H1 (cell line): ENCODE data around the gene HDAC9. TPM values are rescaled to one million over a fixed set of nuclear protein-coding genes. Genes with fewer than 3 reads are reported as not detected.

Experiments used
- CTCF ChIA-PET: fragments of 300-600 bp; sonication (Branson Sonifier 250); formaldehyde crosslinking; loops from one replicate; lab custom pipeline; 2021; ENCODE audit not compliant: partially characterized antibody; lab: Charles Lee
- POLR2A ChIA-PET: fragments of 300-600 bp; sonication (Branson Sonifier 250); formaldehyde crosslinking; loops from one replicate; lab custom pipeline; 2021; ENCODE audit warnings: inconsistent platforms; ENCODE audit not compliant: partially characterized antibody; lab: Charles Lee
- DNase-seq, 2 experiments: peaks; one replicate each; pipeline versions ENCODE4 v3.0.0 to v3.0.0-alpha.2; 2010 to 2022; ENCODE audit warnings: low spot score in 2 of 2, low read depth in 1 of 2, mixed read lengths in 1 of 2
- FAIRE-seq: peaks from 2 replicates; lab custom pipeline; 2011; peaks lifted over from hg19 to GRCh38; lab: Jason Lieb, UNC
- H2AFZ ChIP-seq: 2 replicates; pipeline ENCODE4 v1.8.1; 2012; ENCODE audit warnings: low read length, inconsistent platforms
- H2AK5ac ChIP-seq: 2 replicates; pipeline ENCODE4 v1.6.1; 2013; ENCODE audit warnings: low read depth, low read length
- H2BK120ac ChIP-seq: replicated peaks from 2 replicates; pipeline ENCODE3; 2013; ENCODE audit warnings: low read depth, low read length, inconsistent platforms
- H2BK12ac ChIP-seq: 2 replicates; pipeline ENCODE4 v1.6.1; 2013; ENCODE audit warnings: low read depth, low read length
- H2BK15ac ChIP-seq: 2 replicates; pipeline ENCODE4 v1.6.1; 2013; ENCODE audit warnings: low read length
- H2BK20ac ChIP-seq: 2 replicates; pipeline ENCODE4 v1.6.1; 2013; ENCODE audit warnings: low read length
- H2BK5ac ChIP-seq: 2 replicates; pipeline ENCODE4 v1.6.1; 2013; ENCODE audit warnings: low read depth, low read length
- H3K14ac ChIP-seq: 2 replicates; pipeline ENCODE4 v1.6.1; 2013; ENCODE audit warnings: inconsistent platforms; ENCODE audit not compliant: insufficient read length
- H3K18ac ChIP-seq: 2 replicates; pipeline ENCODE4 v1.6.1; 2013; ENCODE audit warnings: low read length; ENCODE audit errors: extremely low read depth
- H3K23ac ChIP-seq: 2 replicates; pipeline ENCODE4 v1.6.1; 2013; ENCODE audit warnings: inconsistent platforms; ENCODE audit not compliant: insufficient read length
- H3K23me2 ChIP-seq: 2 replicates; pipeline ENCODE4 v1.6.1; 2013; ENCODE audit warnings: low read depth, low read length
- H3K27ac ChIP-seq: 2 replicates; pipeline ENCODE4 v1.6.1; 2011; ENCODE audit warnings: low read depth, low read length, inconsistent platforms
- H3K27me3 ChIP-seq, 4 experiments: replicated peaks in 1 of 4; 1 replicate in 1 of 4; 2 replicates in 3 of 4; pipeline versions ENCODE4 v1.6.1 to v1.8.1; 2011 to 2013; ENCODE audit warnings: low read length in 3 of 4, mild to moderate bottlenecking in 3 of 4, inconsistent platforms in 2 of 4, mixed read lengths in 2 of 4, moderate library complexity in 1 of 4; ENCODE audit not compliant: control insufficient read depth in 3 of 4, insufficient read depth in 3 of 4; ENCODE audit errors: extremely low read depth in 1 of 4
- H3K36me3 ChIP-seq, 4 experiments: 2 replicates each; pipeline versions ENCODE4 v1.6.1 to v1.8.1; 2011 to 2013; ENCODE audit warnings: mild to moderate bottlenecking in 4 of 4, low read length in 3 of 4, moderate library complexity in 2 of 4, control low read depth in 1 of 4, inconsistent platforms in 1 of 4; ENCODE audit not compliant: insufficient read depth in 4 of 4, control insufficient read depth in 2 of 4
- H3K4ac ChIP-seq: replicated peaks from 2 replicates; pipeline ENCODE3; 2013; ENCODE audit warnings: low read length, low read depth, mixed read lengths, inconsistent platforms; ENCODE audit not compliant: insufficient read length
- H3K4me1 ChIP-seq, 4 experiments: replicated peaks in 1 of 4; 1 replicate in 1 of 4; 2 replicates in 3 of 4; pipeline versions ENCODE4 v1.6.1 to v1.8.1; 2011 to 2013; ENCODE audit warnings: low read length in 3 of 4, inconsistent platforms in 2 of 4, mixed read lengths in 1 of 4; ENCODE audit not compliant: insufficient read depth in 4 of 4, control insufficient read depth in 3 of 4
- H3K4me2 ChIP-seq, 2 experiments: 2 replicates each; pipeline versions ENCODE4 v1.6.1 to v1.8.1; 2011 to 2013; ENCODE audit warnings: low read depth in 2 of 2, low read length in 2 of 2, control low read depth in 1 of 2, inconsistent platforms in 1 of 2, mild to moderate bottlenecking in 1 of 2; ENCODE audit not compliant: insufficient read depth in 1 of 2
- H3K4me3 ChIP-seq, 4 experiments: fragments of 200-600, 300-600 bp in 1 of 4; sonication (generic), shearing (Covaris generic), sonication (Bioruptor Twin) in 1 of 4; 2 replicates each; pipeline versions ENCODE4 v1.5.1 to v1.8.1; 2011 to 2016; ENCODE audit warnings: low read length in 4 of 4, low read depth in 3 of 4, control low read depth in 2 of 4, inconsistent platforms in 2 of 4, mild to moderate bottlenecking in 2 of 4, mixed read lengths in 1 of 4, moderate library complexity in 1 of 4; ENCODE audit not compliant: insufficient read depth in 2 of 4; ENCODE audit errors: extremely low read depth in 1 of 4
- H3K56ac ChIP-seq: replicated peaks from 2 replicates; pipeline ENCODE3; 2013; ENCODE audit warnings: low read depth, mild to moderate bottlenecking, mixed read lengths, low read length, inconsistent platforms; ENCODE audit not compliant: insufficient read length
- H3K79me1 ChIP-seq: 2 replicates; pipeline ENCODE4 v1.6.1; 2013; ENCODE audit warnings: low read depth, low read length, control low read depth
- H3K79me2 ChIP-seq, 2 experiments: 2 replicates each; pipeline versions ENCODE4 v1.6.1 to v1.8.1; 2012 to 2013; ENCODE audit warnings: low read length in 2 of 2, mild to moderate bottlenecking in 2 of 2, inconsistent platforms in 1 of 2; ENCODE audit not compliant: insufficient read depth in 2 of 2, control insufficient read depth in 1 of 2
- H3K9ac ChIP-seq, 4 experiments: replicated peaks in 1 of 4; 1 replicate in 1 of 4; 2 replicates in 3 of 4; pipeline versions ENCODE4 v1.6.1 to v1.8.1; 2011 to 2013; ENCODE audit warnings: low read depth in 3 of 4, low read length in 3 of 4, control low read depth in 2 of 4, mild to moderate bottlenecking in 2 of 4, moderate library complexity in 2 of 4, inconsistent platforms in 1 of 4; ENCODE audit errors: extremely low read depth in 1 of 4
- H3K9me3 ChIP-seq, 2 experiments: 2 replicates each; pipeline versions ENCODE4 v1.6.1 to v1.8.1; 2012 to 2013; ENCODE audit warnings: mild to moderate bottlenecking in 2 of 2, moderate library complexity in 2 of 2, control low read depth in 1 of 2, inconsistent platforms in 1 of 2, low read depth in 1 of 2, low read length in 1 of 2, mixed read lengths in 1 of 2; ENCODE audit not compliant: insufficient read depth in 2 of 2
- H4K20me1 ChIP-seq, 2 experiments: replicated peaks in 1 of 2; 2 replicates each; pipeline versions ENCODE3 to v1.8.1; 2011 to 2013; ENCODE audit warnings: inconsistent platforms in 2 of 2, low read length in 2 of 2, mild to moderate bottlenecking in 1 of 2; ENCODE audit not compliant: insufficient read depth in 2 of 2, control insufficient read depth in 1 of 2
- H4K5ac ChIP-seq: 2 replicates; pipeline ENCODE4 v1.6.1; 2013; ENCODE audit warnings: low read length, low read depth, mixed read lengths, inconsistent platforms; ENCODE audit not compliant: insufficient read length
- H4K8ac ChIP-seq: 2 replicates; pipeline ENCODE4 v1.8.0; 2013; ENCODE audit warnings: mild to moderate bottlenecking, moderate library complexity, low read length, inconsistent platforms; ENCODE audit not compliant: insufficient read depth; ENCODE audit errors: extremely low read depth
- H4K91ac ChIP-seq: replicated peaks from 2 replicates; pipeline ENCODE3; 2013; ENCODE audit warnings: low read length, mixed read lengths, inconsistent platforms; ENCODE audit not compliant: insufficient read length
- YY1 ChIP-seq: IDR thresholded peaks from 2 replicates; pipeline ENCODE4 v1.6.1; 2011; ENCODE audit warnings: low read depth, mild to moderate bottlenecking, low read length
- WGBS, 2 experiments: shearing (Covaris generic) in 1 of 2; methylation state at CpG; one replicate each; pipeline versions ENCODE4 v1.1.6 to v1.1.7; 2013 to 2015; ENCODE audit warnings: low lambda C conversion rate in 2 of 2, mixed read lengths in 2 of 2, inconsistent platforms in 1 of 2, low coverage in 1 of 2, missing lambda C conversion rate in 1 of 2; ENCODE audit not compliant: insufficient replicate concordance in 2 of 2, insufficient coverage in 1 of 2, insufficient read length in 1 of 2; ENCODE audit errors: extremely low coverage in 1 of 2, missing lambda C conversion rate in 1 of 2; 5-methylcytosine and 5-hydroxymethylcytosine counted together
- polyA plus RNA-seq, 7 experiments: library from polyadenylated mRNA; depleted of rRNA in 3 of 7; stranded (reverse) in 5 of 7; unstranded in 2 of 7; fragments of >200 nt in 5 of 7; fragments of 200-250 nt in 2 of 7; gene quantifications; 1 replicate in 5 of 7; 2 replicates in 1 of 7; 4 replicates in 1 of 7; pipeline versions ENCODE4 v1.2.1 to v1.2.3, GENCODE V29; 2011 to 2013; ENCODE audit warnings: missing spikeins in 2 of 7, mixed read lengths in 2 of 7
- total RNA-seq: library from RNA; stranded (reverse); fragmentation: NEBNext Ultra II Directional; extraction: Animal tissue kit (Norgen Biotek cat#: 25700); gene quantifications from 2 replicates; pipeline ENCODE4 v1.2.1, GENCODE V29; 2021

Gene HDAC9
- total and polyA plus RNA-seq, 2 of the 8 experiments (the other 6 are each of a cell fraction or from before 2014, with no cell fraction given) = 9.5 to 13.1 TPM

GRCh38 chr7:19024261-19024660 is 528.7 kb downstream of the HDAC9 start:
- Histone ChIP-seq H3K79me1 (no peaks in the 10 kb centered on the region), H3K27me3 (no peaks in the 10 kb centered on the region), H3K18ac (no peak overlapping the region), H3K4me2 (no peak overlapping the region), H3K56ac (no peak overlapping the region), H3K79me2 (no peaks in the 10 kb centered on the region), H3K36me3 (no peaks in the 10 kb centered on the region), H3K9ac (no peak overlapping the region), H2BK15ac (no peak overlapping the region), H4K5ac (no peak overlapping the region), H3K23me2 (no peaks in the 10 kb centered on the region), H3K23ac (no peak overlapping the region), H2BK20ac (no peak overlapping the region), H2AFZ (no peak overlapping the region), H4K20me1 (no peaks in the 10 kb centered on the region), H3K4me3 (no peak overlapping the region), H2BK120ac (no peak overlapping the region), H3K27ac (no peak overlapping the region), H3K14ac (no peak overlapping the region), H3K9me3 (no peaks in the 10 kb centered on the region), H3K4ac (no peak overlapping the region), H2AK5ac (no peak overlapping the region), H2BK12ac (no peak overlapping the region), H3K4me1 (no peaks in the 10 kb centered on the region), H2BK5ac (no peak overlapping the region), H4K91ac (no peak overlapping the region), H4K8ac (no peak overlapping the region)
- WGBS, 2 experiments = 84% methylated on average over 4 of the region's 4 CpGs; no CpG with 5 or more reads in 1 of the 2 experiments
- no peak for FAIRE-seq
- ChIA-PET CTCF (interaction anchor here (1.1 to 1.8 kb wide), 5 partner anchors 8 to 672 kb away, joined by 3 to 4 read pairs (median 4); no protein-coding TSS in a partner anchor), POLR2A (no interaction called here)
- no peak for DNase-seq
- TF ChIP-seq YY1 = no peak
